Right renal pelvis (tissue), 4 donors: ENCODE measurements around the gene PELI2. TPM values are rescaled to one million over a fixed set of nuclear protein-coding genes. Genes with fewer than 3 reads are reported as not detected.

ENCODE experiments used
- DNase-seq, 4 donors: peaks; one replicate each; pipeline ENCODE4 v3.0.0-alpha.2; 2013; ENCODE audit warnings: low read depth in 4 of 4, low spot score in 3 of 4, missing footprints in 1 of 4
- polyA plus RNA-seq, 4 donors: library from polyadenylated mRNA; unstranded; fragments of 120-200 nt; gene quantifications; one replicate each; pipeline ENCODE4 v1.2.1, GENCODE V29; 2013; ENCODE audit not compliant: insufficient read length in 4 of 4

PELI2 gene
- polyA plus RNA-seq, 4 donors: 27.0 to 35.3 (median 29.9) TPM

DNA sequence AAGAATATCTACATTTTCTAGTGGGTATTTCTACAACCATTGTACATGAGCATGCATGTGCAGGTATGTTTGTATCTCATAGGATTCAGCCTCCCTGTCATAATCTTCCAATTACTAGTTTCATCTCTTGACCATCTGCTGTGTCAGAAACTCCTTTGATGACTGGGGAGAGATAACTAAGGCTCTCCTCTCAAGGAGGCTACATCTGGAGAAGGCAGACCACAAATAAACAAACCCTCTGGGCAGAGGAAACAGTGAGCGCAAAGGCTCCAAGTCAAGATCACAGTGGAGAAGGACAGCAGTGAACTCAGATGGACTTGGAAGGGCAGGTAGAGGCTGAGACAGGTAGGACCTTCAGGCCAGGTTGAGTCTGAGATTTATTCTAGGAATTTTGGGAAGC is 166.4 kb downstream of the PELI2 start:
- DNase-seq: no peak

DNA sequence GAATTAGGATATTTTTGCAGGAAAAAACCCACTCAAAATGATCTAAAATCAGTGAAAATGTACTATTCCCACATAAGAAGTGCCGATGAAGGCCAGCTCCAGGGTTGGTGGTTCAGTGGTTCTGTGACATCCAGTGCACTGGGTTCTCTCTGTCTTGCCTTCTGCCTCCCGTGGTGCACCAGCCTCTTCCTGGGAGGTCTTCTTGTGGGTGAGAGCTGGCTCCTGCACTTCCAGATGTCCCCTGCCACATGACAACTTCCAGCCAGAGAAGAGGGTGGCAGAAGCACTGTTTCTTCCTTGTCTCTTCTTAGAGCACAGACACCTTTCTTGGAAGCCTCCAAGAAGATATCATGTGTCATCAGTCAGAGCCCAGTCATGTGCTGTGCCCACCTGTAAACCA is 170.9 kb downstream of the PELI2 start:
- DNase-seq: no peak

DNA sequence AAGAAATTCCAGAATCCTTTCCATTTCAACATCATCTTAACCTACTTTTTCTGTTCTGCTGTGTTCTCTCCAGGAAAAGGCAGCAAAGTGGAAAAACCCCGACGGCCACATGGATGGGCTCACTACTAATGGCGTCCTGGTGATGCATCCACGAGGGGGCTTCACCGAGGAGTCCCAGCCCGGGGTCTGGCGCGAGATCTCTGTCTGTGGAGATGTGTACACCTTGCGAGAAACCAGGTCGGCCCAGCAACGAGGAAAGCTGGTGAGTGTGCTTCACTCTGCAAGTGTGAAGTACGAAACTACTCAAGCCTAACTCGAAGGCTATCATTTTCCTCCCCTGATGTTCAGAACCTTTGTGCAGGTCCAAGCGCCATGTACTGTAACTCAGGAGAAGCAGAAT is 172.0 kb downstream of the PELI2 start:
- DNase-seq: no peak

DNA sequence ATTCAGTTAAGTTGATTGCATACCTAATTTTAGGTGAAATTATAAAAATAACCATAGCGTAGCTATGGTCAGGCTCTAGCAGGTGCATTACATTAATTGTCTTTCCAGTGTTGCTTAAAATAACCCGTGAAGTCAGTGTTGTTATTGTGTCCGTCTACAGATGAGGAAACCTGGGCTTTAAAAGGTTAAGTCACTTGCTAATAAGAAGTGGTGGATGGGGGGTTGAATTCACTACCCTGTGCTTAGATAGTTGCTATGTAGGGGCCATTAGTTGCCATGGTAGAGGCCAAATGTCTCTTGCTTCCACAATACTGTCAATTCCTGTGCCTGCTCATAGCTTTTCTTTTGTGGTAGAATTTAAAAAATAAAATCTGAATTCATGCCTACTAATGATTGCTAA is 174.8 kb downstream of the PELI2 start:
- DNase-seq: no peak

DNA sequence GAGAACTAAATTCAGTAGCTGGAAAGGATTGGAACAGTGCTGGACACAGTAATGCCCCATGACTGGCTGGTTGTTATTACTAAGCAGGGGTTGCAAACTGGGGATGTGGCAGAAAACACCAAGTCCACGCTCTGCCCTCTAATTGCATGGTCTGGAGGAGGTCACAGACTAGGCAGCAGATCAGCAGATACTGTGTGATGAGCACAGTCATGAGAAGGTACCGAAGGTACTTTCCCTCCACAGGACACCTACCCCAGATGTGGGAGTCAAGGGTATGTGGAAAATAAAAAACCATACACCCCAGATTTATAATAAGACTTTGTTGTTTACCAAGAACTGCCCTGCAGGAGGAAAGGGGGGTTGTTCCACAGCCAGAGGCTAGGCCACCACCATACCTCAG is 175.3 kb downstream of the PELI2 start:
- no peak for DNase-seq

DNA sequence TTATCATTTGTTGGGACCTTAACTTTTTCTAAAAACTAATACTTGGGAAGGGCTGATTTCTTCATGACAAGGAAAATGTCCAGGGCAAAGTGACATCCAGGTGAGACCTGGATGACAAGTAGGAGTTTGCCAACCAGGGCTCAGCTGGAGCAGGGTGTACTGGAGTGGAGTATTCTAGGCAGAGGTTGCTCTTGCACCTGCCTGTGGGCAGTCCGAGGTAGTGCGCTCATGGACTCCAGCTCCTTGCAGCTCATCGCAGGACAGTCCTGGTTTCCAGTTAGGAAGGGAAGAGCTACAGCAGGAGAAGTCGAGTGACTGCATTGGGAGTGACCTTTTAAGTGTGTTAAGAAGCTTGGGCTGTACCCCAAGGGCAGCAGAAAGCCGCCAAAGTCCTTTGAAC is 175.9 kb downstream of the PELI2 start:
- DNase-seq: no peak

DNA sequence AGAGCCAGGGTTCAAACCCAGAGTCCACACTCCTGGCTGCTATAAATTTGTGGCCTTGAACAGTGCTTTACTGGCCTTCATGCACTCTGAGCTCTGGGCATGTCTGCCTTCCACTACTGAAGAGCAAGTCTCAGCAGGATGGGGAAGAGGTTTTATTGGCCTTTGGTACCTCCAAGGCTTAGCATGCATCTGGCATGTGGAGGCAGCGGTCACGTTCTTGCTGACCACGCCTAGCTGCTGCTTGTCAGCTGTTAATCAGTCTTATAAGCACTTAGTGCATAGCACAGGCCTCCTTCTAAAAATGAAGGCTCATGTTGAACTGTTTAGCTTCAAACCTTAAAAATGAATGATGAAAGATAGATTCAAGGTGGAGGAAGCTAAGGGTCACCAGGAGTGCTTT is 177.5 kb downstream of the PELI2 start:
- DNase-seq: no peak

DNA sequence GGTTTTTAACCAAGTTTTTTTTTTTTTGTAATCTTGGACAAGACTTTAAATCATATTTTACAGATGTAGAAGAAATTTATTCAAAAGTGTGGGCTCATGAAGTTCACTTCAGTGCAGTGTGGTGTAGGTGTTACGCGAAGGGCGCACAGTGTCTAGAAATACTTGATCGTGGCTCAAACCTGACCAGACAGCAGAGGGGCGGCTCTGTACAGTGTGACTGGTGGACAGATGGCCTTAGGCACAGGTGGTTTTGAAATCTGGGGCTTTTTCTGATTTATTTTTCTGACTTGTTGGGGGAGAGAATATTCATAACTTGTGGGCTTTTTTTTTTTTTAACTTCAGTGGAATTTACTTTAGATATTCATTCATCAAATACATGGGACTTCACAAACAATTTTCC is 179.2 kb downstream of the PELI2 start:
- no peak for DNase-seq

DNA sequence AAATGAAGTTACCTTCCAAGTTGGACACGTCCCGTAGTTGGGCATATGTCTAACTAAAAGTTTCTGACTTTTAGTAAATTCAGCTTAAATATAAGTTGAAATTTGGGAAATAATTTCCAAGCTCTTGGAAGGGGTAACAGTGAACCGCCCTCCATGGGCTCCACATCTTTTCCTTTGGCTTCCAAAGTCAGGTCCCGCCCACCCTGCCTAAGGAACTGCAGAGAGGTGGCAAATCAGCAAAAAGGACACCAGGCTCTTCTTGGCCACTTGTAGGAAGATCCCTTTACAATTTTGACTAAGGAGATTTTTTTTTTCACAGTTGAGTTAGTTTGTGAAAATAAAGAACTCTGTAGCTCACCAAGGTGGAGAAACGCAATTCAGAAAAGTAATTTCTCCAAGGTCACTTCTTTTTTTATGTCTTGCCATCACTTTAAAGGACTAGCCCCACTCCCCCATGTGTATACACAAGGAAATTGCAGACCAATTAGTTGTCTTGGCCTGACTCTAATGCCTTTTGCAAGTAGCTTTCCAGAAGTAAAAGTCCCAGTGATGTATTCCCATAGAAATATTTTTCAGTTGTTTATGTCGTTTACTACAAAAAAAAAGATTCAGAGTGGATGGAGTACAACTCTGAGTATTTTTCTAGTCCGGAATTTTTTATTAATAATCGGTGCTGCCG is 181.2 kb downstream of the PELI2 start:
- DNase-seq: no peak

DNA sequence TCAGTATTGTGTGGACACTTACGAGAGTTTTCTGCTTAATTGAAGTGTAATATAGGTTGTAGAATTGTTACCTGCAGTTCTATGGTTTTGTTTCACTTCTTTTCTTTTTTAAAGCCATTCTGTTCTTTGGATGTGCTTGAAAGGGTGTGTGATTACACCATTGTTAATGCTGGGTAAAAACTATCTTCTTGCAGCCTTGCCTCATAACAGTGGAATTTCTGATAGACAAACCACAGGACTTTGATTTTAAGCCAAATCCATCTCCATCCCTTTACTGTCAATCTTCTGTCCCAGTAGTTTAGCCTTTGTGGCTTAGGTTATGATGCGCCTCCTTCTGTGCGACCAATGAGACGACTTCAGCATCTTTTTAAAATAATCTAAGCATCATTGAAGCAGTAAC is 182.3 kb downstream of the PELI2 start:
- DNase-seq: no peak

DNA sequence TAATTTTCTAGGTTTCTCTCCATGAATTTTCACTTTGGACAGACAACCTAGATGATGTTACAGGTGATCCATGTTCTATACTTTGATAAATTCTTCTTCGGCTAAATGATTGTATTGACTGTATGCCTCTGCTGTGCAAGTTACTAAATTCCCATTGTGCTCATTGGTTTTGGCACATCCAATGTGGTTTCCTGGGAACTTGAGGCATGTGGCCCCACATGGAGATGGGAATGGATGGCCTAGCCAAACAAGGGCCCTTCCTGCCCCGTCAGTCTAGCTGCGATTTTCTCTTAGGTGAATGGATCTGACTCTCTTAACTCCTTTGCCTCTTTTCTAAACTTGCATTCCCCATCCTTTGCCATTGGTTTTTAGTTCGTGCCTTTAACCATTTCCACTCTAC is 186.2 kb downstream of the PELI2 start:
- no peak for DNase-seq

DNA sequence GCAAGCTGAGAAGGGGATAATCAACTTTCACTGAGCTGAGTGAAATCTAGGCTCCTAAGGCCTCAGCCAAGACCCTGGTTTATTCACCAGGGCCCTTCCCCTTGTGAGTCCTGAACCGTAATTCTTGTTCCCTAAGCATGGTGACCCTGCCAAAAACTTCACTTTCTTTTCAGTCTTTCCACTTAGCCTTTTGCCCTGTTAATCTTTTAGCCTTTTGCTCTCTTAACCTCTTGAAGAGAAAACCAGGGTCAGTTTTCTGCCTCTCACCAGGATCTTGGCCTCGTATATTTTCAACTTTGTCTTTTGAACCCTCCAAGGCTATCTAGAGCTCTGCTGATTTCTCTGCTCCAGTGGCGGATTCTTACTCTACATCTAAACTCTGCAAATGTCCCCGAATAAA is 191.0 kb downstream of the PELI2 start:
- DNase-seq: peak in 1 of 4 donors; percentile 2

DNA sequence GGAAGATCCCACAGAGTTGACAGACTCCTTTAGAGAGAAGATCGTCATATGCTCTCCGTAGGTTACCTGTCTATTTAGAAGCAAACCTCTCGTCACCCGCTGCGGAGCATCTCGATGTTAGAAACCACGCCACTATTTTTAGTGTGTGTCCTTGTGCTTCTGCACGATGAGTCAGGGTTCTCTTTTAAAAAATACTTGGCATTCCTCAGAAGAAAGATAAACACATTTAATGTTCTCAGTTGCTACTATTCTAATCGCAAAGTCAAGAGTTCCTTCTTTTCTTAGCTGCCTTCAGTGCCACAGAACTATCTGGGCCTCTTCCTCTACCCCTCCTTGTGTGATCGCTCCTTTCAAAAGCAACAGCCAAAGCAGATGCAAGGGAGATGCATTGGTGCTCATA is 192.4 kb downstream of the PELI2 start:
- no peak for DNase-seq

DNA sequence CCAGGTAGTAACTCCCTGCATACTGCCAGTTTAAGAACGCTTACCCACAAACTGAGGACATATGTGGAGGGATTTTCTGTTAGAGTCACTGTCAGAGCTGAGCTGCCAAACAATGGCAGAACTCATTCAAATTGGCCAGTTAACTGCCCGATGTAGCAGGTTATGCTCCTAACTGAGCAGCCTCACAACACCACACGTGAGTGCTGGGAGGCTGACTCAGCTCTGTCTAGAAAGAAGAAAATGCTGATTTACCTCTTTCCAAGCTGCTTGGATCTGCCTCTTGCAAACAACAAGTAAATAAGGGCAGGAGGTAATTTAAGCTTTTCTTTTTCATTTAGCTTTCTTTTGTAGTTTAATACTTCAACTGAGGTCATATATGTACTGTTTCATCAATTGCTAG is 195.6 kb downstream of the PELI2 start:
- DNase-seq: no peak

DNA sequence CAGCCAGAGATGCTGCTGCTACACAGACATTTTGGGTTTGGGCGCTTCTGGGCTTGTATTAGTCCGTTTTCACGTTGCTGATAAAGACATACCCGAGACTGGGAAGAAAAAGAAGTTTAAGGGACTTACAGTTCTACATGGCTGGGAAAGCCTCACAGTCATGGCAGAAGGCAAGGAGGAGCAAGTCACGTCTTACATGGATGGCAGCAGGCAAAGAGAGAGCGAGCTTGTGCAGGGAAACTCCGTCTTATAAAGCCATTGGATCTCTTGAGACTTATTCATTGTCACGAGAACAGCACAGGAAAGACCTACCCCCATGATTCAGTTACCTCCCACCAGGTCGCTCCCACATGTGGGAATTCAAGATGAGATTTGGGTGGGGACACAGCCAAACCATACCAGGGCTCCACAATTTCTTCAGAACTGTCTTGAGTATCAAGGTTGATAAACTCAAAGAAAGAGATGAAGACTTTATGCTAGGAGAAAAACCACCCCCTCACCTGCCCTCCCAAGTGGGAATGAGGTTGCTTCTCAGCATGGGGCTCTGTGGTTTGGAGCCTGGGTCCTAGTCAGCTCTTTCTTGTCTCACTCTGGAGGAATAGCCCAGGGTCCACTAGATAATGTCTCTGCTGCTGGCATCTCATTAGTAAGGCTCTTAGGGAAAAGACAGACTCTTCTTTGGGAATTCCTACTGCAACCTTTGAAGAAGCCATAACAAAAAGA is 200.3 kb downstream of the PELI2 start:
- no peak for DNase-seq

DNA sequence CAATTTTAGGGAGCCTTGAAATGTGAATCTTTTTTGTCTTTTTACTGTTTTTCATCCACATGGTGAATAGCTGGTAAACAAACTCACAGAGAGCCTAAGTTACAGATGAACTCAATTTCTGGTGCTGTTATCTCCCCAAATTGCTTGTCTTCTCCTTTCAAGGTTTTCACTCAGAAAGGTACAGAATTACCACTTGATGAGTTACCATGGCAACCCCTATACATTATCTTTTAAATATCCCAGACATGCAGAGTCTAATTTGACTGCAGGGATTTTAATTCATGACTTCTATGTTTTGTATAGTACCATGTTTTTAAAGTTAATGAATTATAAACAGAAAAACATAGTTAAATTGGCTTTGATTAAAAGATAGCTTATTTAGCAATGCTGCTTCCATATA is 203.7 kb downstream of the PELI2 start:
- DNase-seq: no peak

DNA sequence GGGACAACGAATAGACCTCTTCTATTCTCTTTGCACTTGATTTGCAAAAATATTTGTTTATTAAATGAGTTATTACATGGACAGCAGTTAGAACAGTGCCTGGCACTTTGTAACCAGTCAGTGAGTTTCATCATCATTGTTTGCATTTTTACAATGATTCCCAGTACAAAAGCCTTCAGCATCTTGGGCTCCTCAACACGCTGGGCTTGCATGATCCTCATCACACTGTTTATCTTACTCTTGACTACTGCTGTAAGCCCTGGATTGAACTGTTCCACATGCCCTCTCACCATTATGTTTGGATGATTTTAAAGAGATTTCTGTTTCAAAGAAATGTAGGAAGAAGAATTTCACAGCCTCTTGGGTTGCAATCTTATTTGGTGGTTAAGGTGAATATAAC is 204.3 kb downstream of the PELI2 start:
- DNase-seq: no peak

DNA sequence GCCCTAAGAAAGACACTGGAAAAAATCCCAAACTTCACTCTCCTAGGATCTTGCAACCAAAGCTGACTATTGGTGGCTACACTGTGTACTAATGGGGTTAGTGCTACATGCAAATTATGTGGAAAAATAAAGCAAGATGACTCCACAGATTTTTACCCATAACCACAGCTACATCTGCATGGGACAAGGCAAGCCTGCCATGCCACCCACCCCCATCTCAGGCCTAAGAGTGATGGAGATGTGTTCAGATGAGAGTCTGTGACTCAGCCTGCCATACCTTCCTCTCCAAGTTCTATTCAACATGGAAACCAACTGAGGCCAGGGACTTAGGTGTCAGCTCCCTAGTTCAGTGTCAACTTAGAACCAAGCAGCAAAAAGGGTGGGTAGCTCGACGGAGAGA is 206.2 kb downstream of the PELI2 start:
- DNase-seq: no peak

DNA sequence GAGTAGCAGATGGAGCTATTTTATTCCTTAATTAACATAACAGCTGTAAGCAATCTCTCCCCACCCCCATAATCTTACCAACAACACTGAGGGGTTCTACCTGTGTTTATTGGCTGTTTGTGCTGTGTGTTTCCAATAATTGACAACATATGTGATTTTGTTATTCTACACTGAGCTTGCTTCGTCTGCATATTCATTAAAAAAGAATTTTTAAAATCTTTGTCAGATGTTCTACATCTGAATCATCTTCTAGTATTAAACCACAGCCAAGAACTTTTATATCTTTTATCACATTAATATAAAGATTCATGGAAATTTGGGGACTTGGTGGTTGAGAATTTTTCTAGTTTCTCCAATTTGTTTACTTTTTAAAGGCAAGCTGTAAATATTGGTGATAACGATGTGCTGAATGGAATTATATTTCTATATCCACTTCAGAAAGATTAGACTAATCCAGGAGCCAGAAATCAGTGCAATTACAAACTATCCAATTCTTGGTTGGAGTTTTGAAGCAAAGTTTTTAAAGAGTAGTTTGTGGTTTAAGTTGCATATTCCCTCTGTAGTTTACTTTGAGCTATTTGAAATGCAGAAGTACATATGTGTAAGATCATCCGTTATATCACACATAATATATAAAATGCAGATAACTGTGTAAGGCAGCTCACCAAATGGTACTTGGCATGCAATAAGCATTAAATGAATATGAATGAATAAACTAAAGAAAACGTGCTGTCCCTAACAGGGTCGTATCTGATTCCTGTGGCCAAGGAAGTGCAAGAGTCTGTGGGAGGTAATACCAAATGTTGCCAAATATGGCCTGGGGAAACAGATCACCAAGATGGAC is 206.9 kb downstream of the PELI2 start:
- DNase-seq: no peak

DNA sequence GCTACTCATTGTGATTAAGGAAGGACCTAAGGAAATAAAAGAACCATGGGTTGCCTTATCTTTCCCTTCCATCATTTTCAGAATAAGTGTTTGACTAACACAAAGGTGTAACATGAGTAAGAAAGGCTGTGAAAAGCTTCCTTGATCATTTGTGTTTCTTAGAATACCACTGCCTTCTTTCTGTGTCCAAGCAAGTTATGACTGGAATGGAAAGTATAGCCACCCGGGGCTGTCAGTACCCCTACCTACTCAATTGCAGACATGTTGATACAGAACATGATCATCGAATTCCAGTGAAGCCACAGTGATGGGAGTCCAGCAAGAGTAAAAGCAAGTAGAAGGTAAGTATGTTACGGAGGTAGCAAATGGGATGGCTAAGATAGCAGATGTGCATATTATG is 209.8 kb downstream of the PELI2 start:
- no peak for DNase-seq

DNA sequence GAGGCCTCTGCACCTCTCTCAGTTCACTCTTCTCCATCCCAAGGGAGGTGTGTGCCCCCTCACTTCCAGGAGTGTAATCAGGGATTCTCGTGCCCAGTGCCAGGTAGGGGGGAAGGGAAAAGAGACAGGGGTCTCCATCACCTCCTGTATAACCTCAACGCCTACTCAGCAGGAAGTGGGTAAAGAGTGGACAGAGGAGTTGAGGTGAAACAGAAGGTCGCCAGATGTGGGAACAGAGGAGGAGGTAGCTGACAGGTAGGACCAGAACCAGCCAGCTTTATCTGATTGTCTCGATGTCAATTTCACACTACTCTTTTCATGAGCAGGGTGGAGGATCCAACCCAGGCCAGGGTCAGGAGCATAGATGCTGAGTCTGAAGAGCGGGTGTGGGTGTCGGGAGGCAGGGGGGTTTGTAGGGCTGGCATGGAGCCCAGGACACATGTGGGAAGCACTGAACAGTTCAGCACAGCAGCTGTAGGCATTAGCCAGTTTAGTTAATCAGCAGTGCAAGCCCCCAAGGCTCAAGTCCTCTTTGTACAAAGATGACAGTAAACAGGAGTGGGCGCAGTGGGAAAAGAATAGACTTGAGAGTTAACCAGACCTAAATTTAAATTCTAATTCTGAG is 213.5 kb downstream of the PELI2 start:
- DNase-seq: no peak
